Heart left ventricle (tissue), 16 donors: Measurements from ENCODE around the gene SPOCK1. TPM values are rescaled to one million over a fixed set of nuclear protein-coding genes. Genes with fewer than 3 reads are reported as not detected.

Experiments
- ATAC-seq, 4 donors: fragments of 200-7000 bp; cut with Tn5 transposase; one replicate each; pipeline ENCODE4 v1.9.1; 2020 to 2022; ENCODE audit warnings: moderate library complexity in 4 of 4, mild to moderate bottlenecking in 3 of 4, moderate number of reproducible peaks in 1 of 4
- DNase-seq, 5 donors: peaks; one replicate each; pipeline ENCODE4 v3.0.0-alpha.2; 2020
- H3K27ac ChIP-seq, 12 donors: fragments of 200-600 bp; sonication (generic) in 4 of 12; one replicate each; pipeline versions ENCODE4 v1.5.0 to v1.8.0; 2016 to 2022; ENCODE audit warnings: mild to moderate bottlenecking in 2 of 12
- H3K27me3 ChIP-seq, 9 donors: fragments of 200-600 bp; sonication (generic) in 2 of 9; one replicate each; pipeline versions ENCODE4 v1.5.1 to v1.8.0; 2016 to 2022; ENCODE audit warnings: mild to moderate bottlenecking in 3 of 9
- H3K36me3 ChIP-seq, 9 donors: fragments of 200-600 bp; sonication (generic) in 2 of 9; one replicate each; pipeline versions ENCODE4 v1.5.0 to v1.8.0; 2018 to 2022; ENCODE audit warnings: mild to moderate bottlenecking in 2 of 9
- H3K4me1 ChIP-seq, 12 donors: fragments of 200-600 bp; sonication (generic) in 4 of 12; one replicate each; pipeline versions ENCODE4 v1.5.0 to v1.8.0; 2016 to 2022; ENCODE audit warnings: mild to moderate bottlenecking in 3 of 12
- H3K4me3 ChIP-seq, 12 donors: fragments of 200-600 bp; sonication (generic) in 4 of 12; one replicate each; pipeline versions ENCODE4 v1.5.0 to v1.8.0; 2017 to 2022; ENCODE audit warnings: mild to moderate bottlenecking in 9 of 12, moderate library complexity in 4 of 12
- H3K9me3 ChIP-seq, 12 donors: fragments of 200-600 bp; sonication (generic) in 4 of 12; one replicate each; pipeline versions ENCODE4 v1.5.0 to v1.8.0; 2016 to 2022; ENCODE audit warnings: mild to moderate bottlenecking in 1 of 12
- POLR2A ChIP-seq, 2 donors: fragments of 450-650 bp; IDR thresholded peaks; one replicate each; pipeline ENCODE4 v1.6.1; 2017; ENCODE audit warnings: antibody characterized with exemption in 2 of 2, mild to moderate bottlenecking in 2 of 2, moderate library complexity in 2 of 2
- WGBS, 4 donors: extraction: QIAGEN DNeasy Blood & Tissue Kit in 2 of 4; methylation state at CpG; one replicate each; pipeline versions ENCODE4 v1.1.5 to v1.1.7; 2013 to 2018; 5-methylcytosine and 5-hydroxymethylcytosine counted together
- intact Hi-C, 10 donors: fragments of 100-400 bp; cut with DNase I; formaldehyde crosslinking; loops; one replicate each; pipeline versions ENCODE4 v1.11.1 to v1.14.2; 2022
- polyA plus RNA-seq, 2 donors: library from polyadenylated mRNA; stranded (reverse); fragments of 200-250 nt; gene quantifications; one replicate each; pipeline ENCODE4 v1.2.3, GENCODE V29; 2013
- total RNA-seq, 9 donors: library from RNA; depleted of rRNA in 2 of 9; stranded (reverse); fragments of >200 nt in 2 of 9; fragmentation: NEBNext Ultra II Directional in 3 of 9; extraction: Animal tissue kit (Norgen Biotek cat#: 25700) in 3 of 9; gene quantifications; one replicate each; pipeline versions ENCODE4 v1.1.0 to v1.2.4, GENCODE V29; 2016 to 2023
- TF ChIP-seq, protein P1 (sequence below), 12 donors: fragments of 200-600 bp; sonication (generic) in 4 of 12; IDR thresholded peaks; one replicate each; pipeline versions ENCODE4 v1.5.0 to v1.8.0; 2018 to 2022; ENCODE audit warnings: antibody characterized with exemption in 12 of 12, mild to moderate bottlenecking in 5 of 12
- donor health status: ischemic (EF 13 %, LVEDD 7.1; RV severe dilation, severe dysfunction).
- donor health status: healthy with polysubstance abuse.
- donor health status: DM: no; HTN: yes; CAD: no.
- donor health status: DM: no; HTN: no; CAD: no.
- donor health status: ischemic (EF 25% LVEDD 6.9; RV normal size, moderate dysfunction).
- donor health status: ischemic (EF 25% LVEDD 5.7; RV mildly dilated, moderate dysfunction).
- donor health status: healthy.
- donor health status: DM: yes; HTN: yes; CAD: no.
- donor health status: ischemic (EF 35%, LVEDD 5.7; RV mildly dilated, moderate dysfunction).
- donor health status: nonischemic (EF 11% LVEDD 7.7; RV severe dilation, severe dysfunction).
- donor health status: DM: yes; HTN: yes; CAD: no.
- donor health status: PGD.
- donor health status: ischemic (EF 29% LVEDD 5.4; RV normal size, mild dysfunction).
- donor health status: nonischemic (EF 23%, LVEDD 6.1; RV moderate dilation, normal function).

The SPOCK1 gene
- total and polyA plus RNA-seq, 11 donors: 7.8 to 51.2 (median 19.9) TPM

DNA sequence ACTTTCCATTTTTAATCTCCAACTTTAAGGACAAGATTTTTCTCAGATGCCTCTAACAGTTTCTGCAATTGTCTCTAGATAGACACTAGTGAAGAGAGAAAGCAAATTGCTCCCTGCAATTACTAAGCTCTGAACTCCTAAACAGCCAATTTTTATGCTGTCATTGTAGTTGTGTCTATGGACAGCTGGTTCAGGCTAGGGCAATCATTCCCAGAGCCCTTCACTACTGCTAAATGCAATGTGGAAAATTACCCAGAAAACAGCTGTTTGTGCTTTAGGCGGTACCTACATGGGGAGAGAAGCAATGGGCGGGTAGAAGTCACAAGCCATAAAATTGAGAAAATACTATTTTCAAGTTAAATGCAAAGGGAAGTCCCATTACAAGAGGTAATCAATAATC is 211.6 kb downstream of the SPOCK1 start:
- intact Hi-C loops: no loop called here
- DNase-seq: no peak

DNA sequence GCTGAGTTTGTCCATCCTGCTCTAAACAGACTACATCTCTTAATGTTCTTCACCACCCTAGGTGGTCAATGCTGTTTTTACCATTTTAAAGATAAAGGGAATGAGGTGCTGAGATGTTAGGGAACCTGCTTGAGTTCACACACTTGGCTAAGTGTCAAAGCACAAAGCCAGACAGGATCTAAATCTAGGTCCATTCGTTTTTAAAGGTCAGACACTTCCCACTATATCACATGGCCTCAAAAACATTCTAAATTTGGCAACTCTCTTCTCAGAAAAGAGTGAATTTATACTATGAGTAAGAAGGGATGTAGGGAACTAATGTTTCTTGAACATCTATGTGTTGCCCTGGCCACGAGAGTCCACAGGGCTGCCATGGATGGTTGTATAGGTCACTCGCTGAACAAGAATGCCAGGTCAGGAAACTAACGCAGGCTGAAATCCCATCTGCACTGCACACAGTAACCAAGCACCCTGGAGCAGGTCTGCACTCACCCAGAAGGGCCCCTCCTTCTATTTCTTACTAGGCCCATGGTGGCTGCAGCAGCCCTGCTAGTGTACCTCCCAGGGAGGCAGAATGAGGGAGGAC is 213.0 kb downstream of the SPOCK1 start:
- H3K9me3 ChIP-seq: peaks cover 0 to 7% (median 0%) of the 10 kb centered on the region in 12 donors
- 35 to 48% (median 43%) methylated on average over 4 of the region's 4 CpGs for WGBS, 4 donors
- ATAC-seq (peak; percentile 3 to 56 (median 30)), DNase-seq (no peak)
- no peaks in the 10 kb centered on the region for H3K27me3 ChIP-seq
- TF ChIP-seq POLR2A (IDR thresholded peaks at IDR 0.05): no peak
- TF ChIP-seq, protein P1, sequence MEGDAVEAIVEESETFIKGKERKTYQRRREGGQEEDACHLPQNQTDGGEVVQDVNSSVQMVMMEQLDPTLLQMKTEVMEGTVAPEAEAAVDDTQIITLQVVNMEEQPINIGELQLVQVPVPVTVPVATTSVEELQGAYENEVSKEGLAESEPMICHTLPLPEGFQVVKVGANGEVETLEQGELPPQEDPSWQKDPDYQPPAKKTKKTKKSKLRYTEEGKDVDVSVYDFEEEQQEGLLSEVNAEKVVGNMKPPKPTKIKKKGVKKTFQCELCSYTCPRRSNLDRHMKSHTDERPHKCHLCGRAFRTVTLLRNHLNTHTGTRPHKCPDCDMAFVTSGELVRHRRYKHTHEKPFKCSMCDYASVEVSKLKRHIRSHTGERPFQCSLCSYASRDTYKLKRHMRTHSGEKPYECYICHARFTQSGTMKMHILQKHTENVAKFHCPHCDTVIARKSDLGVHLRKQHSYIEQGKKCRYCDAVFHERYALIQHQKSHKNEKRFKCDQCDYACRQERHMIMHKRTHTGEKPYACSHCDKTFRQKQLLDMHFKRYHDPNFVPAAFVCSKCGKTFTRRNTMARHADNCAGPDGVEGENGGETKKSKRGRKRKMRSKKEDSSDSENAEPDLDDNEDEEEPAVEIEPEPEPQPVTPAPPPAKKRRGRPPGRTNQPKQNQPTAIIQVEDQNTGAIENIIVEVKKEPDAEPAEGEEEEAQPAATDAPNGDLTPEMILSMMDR (IDR thresholded peaks at IDR 0.05): no peak
- H3K4me3 ChIP-seq: no peak overlapping the region
- H3K36me3 ChIP-seq: no peaks in the 10 kb centered on the region
- peak overlapping the region in 3 of 12 donors; percentile 7 to 41 (median 24) for H3K27ac ChIP-seq
- H3K4me1 ChIP-seq: peaks cover 0 to 38% (median 10%) of the 10 kb centered on the region in 12 donors
- intact Hi-C loops: no loop called here

More for the DNA sequence above, 211.6 kb downstream of the SPOCK1 start:
- TF ChIP-seq, protein P1 (IDR thresholded peaks at IDR 0.05): no peak
- no peak for TF ChIP-seq POLR2A (IDR thresholded peaks at IDR 0.05)
- peaks cover 0 to 7% (median 0%) of the 10 kb centered on the region in 12 donors for H3K9me3 ChIP-seq
- H3K27me3 ChIP-seq: no peaks in the 10 kb centered on the region
- peaks cover 0 to 28% (median 6%) of the 10 kb centered on the region in 12 donors for H3K4me1 ChIP-seq
- no peaks in the 10 kb centered on the region for H3K36me3 ChIP-seq
- H3K27ac ChIP-seq: no peak overlapping the region
- WGBS, 4 donors: 79 to 89% (median 86%) methylated on average over 2 of the region's 2 CpGs
- no peak overlapping the region for H3K4me3 ChIP-seq
- no peak for ATAC-seq

DNA sequence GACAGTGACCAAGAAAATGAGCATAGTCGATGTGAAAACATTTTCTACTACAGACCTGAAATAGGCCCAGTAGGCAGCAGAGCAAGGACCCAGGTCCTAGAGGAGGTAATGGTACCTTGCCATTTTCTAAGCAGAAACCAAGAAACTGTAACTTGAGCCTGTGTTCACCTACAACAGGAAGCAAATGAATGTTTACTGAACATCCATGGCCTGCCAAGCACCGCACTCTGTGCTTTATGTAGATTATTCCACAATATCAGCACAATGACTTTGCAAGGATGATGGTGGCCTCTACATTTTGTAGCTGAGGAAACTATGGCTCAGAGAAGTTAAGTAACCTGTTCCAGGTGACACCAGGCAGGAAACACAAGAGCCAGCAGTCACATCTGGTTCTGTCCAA is 215.3 kb downstream of the SPOCK1 start:
- H3K4me1 ChIP-seq: peaks cover 0 to 42% (median 12%) of the 10 kb centered on the region in 12 donors
- no peak for ATAC-seq
- H3K27ac ChIP-seq: no peak overlapping the region
- no peak overlapping the region for H3K4me3 ChIP-seq
- TF ChIP-seq, protein P1 (IDR thresholded peaks at IDR 0.05): no peak
- TF ChIP-seq POLR2A (IDR thresholded peaks at IDR 0.05): no peak
- no peak for DNase-seq
- no peaks in the 10 kb centered on the region for H3K9me3 ChIP-seq
- WGBS, 4 donors: 52 to 93% (median 89%) methylated on average over 2 of the region's 2 CpGs
- H3K27me3 ChIP-seq: no peaks in the 10 kb centered on the region
- H3K36me3 ChIP-seq: no peaks in the 10 kb centered on the region
- intact Hi-C loops: no loop called here

- intact Hi-C loops: no loop called here
- no peaks in the 10 kb centered on the region for H3K9me3 ChIP-seq
- H3K36me3 ChIP-seq: no peaks in the 10 kb centered on the region
- peak overlapping the region in 6 of 12 donors; percentile 39 to 69 (median 60) for H3K27ac ChIP-seq
- H3K4me1 ChIP-seq: peaks cover 0 to 42% (median 12%) of the 10 kb centered on the region in 12 donors
- TF ChIP-seq, protein P1 (IDR thresholded peaks at IDR 0.05): no peak
- no peak for TF ChIP-seq POLR2A (IDR thresholded peaks at IDR 0.05)
- H3K4me3 ChIP-seq: peak overlapping the region in 2 of 12 donors; percentile 5 to 18
- peak in 3 of 5 donors; percentile 34 to 50 (median 48) for DNase-seq
- 12 to 21% (median 16%) methylated on average over 5 of the region's 5 CpGs for WGBS, 4 donors
- no peaks in the 10 kb centered on the region for H3K27me3 ChIP-seq
- ATAC-seq: peak; percentile 68 to 88 (median 80)
Observed at GRCh38 chr5:137282216-137282615, 216.9 kb downstream of the SPOCK1 start.
